ENCODE results near the gene CAMTA1.

The CAMTA1 gene

GRCh38 chr1:6985549-6986276, 200.5 kb downstream of the CAMTA1 start:
- DNase-seq: no peak

- no peak for DNase-seq
Measured at GRCh38 chr1:6986281-6986680, 201.0 kb downstream of the CAMTA1 start.

GRCh38 chr1:6987940-6988339, 202.7 kb downstream of the CAMTA1 start:
- no peak for DNase-seq

- DNase-seq: no peak
Measured at GRCh38 chr1:6988796-6989195, 203.5 kb downstream of the CAMTA1 start.

GRCh38 chr1:6989212-6990159, 204.2 kb downstream of the CAMTA1 start:
- no peak for DNase-seq

GRCh38 chr1:6991266-6991665, 206.0 kb downstream of the CAMTA1 start:
- DNase-seq: no peak

GRCh38 chr1:6995789-6996188, 210.5 kb downstream of the CAMTA1 start:
- no peak for DNase-seq

- no peak for DNase-seq
Measured at GRCh38 chr1:6996371-6996770, 211.1 kb downstream of the CAMTA1 start.

GRCh38 chr1:6996866-6997265, 211.6 kb downstream of the CAMTA1 start:
- DNase-seq: no peak

GRCh38 chr1:6998267-6998666, 213.0 kb downstream of the CAMTA1 start:
- no peak for DNase-seq

- no peak for DNase-seq
Measured at GRCh38 chr1:6999826-7000225, 214.6 kb downstream of the CAMTA1 start.

- no peak for DNase-seq
Measured at GRCh38 chr1:7000720-7001119, 215.5 kb downstream of the CAMTA1 start.

- no peak for DNase-seq
Measured at GRCh38 chr1:7002728-7003127, 217.5 kb downstream of the CAMTA1 start.

GRCh38 chr1:7003676-7004075, 218.4 kb downstream of the CAMTA1 start:
- no peak for DNase-seq

- no peak for DNase-seq
Measured at GRCh38 chr1:7004181-7004580, 218.9 kb downstream of the CAMTA1 start.

GRCh38 chr1:7005762-7006161, 220.5 kb downstream of the CAMTA1 start:
- no peak for DNase-seq

GRCh38 chr1:7006996-7007871, 222.0 kb downstream of the CAMTA1 start:
- DNase-seq: no peak

- no peak for DNase-seq
Measured at GRCh38 chr1:7007902-7008301, 222.6 kb downstream of the CAMTA1 start.

- DNase-seq: no peak
Measured at GRCh38 chr1:7008331-7008730, 223.1 kb downstream of the CAMTA1 start.

- DNase-seq: no peak
Measured at GRCh38 chr1:7008975-7009740, 223.9 kb downstream of the CAMTA1 start.

- no peak for DNase-seq
Measured at GRCh38 chr1:7009741-7010525, 224.7 kb downstream of the CAMTA1 start.
